Vagina (tissue), 2 donors: ENCODE data around the gene MAGEA8.

ENCODE experiments used
- CTCF ChIP-seq, 3 experiments: fragments of 450-650 bp in 2 of 3; fragments of 200-600 bp in 1 of 3; sonication (generic) in 1 of 3; IDR thresholded peaks; one replicate each; pipeline ENCODE4 v1.5.1; 2017 to 2019; ENCODE audit warnings: antibody characterized with exemption in 3 of 3, mild to moderate bottlenecking in 2 of 3, moderate library complexity in 2 of 3
- POLR2A ChIP-seq, 2 donors: fragments of 450-650 bp; IDR thresholded peaks; one replicate each; pipeline ENCODE4 v1.6.1; 2017; ENCODE audit warnings: antibody characterized with exemption in 2 of 2, mild to moderate bottlenecking in 2 of 2, moderate library complexity in 2 of 2
- POLR2AphosphoS5 ChIP-seq, 2 donors: sonication (generic); formaldehyde crosslinking; IDR thresholded peaks; one replicate each; pipeline ENCODE4 v1.9.0; 2017; ENCODE audit warnings: antibody characterized with exemption in 2 of 2, mild to moderate bottlenecking in 2 of 2, low read depth in 1 of 2; ENCODE audit not compliant: insufficient read depth in 1 of 2

GRCh38 chrX:149870840-149871239, 10.1 kb upstream of the MAGEA8 start:
- TF ChIP-seq CTCF (IDR thresholded peaks at IDR 0.05) (no peak), POLR2A (IDR thresholded peaks at IDR 0.05) (no peak), POLR2AphosphoS5 (IDR thresholded peaks at IDR 0.05; ENCODE audit: insufficient read depth in 1 of 2, low read depth in 1 of 2) (no peak)
